GM12865 (cell line): ENCODE data around the gene CHRFAM7A.
"Not testable (repeated sequence)": the region's sequence is repeated elsewhere in the genome, so short reads cannot be mapped to it uniquely, and the experiment has no call there.

ENCODE experiments used
- DNase-seq: peaks from one replicate; pipeline ENCODE4 v3.0.0; 2010; ENCODE audit warnings: low read depth
- H3K4me3 ChIP-seq: 2 replicates; pipeline ENCODE4 v1.5.1; 2011; ENCODE audit warnings: mild to moderate bottlenecking, low read depth, low read length, control low read depth

Gene CHRFAM7A

DNA sequence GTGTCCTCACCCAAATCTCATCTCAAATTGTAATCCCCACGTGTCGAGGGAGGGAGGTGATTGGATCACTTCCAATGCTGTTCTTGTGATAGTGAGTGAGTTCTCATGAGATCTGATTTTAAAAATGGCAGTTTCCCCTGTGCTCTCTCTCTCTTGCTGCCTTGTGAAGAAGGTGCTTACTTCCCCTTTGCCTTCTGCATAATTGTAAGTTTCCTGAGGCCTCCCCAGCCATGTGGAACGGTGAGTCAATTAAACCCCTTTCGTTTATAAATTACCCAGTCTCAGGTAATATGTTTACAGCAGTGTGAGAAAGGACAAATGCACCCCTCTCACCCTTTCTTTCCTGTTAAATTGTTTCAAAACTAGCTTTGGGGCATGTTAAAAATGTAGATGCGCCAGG is 59.2 kb downstream of the CHRFAM7A start:
- DNase-seq, result not testable (repeated sequence)

DNA sequence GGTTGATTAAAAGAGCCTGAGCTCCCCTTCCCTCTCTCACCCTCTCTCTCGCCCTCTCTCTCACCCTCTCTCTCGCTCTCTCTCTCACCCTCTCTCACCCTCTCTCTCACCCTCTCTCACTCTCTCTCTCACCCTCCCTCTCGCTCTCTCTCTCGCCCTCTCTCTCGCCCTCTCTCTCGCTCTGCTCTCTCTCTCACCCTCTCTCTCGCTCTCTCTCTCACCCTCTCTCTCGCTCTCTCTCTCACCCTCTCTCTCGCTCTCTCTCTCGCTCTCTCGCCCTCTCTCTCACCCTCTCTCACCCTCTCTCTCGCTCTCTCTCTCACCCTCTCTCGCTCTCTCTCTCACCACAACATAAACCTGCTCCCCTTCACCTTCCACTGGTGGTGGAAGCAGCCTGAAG is 67.2 kb downstream of the CHRFAM7A start:
- not testable (repeated sequence) for H3K4me3 ChIP-seq

More for the DNA sequence above, 59.2 kb downstream of the CHRFAM7A start:
- not testable (repeated sequence) for H3K4me3 ChIP-seq

GRCh38 chr15:30321063-30321462 is 72.3 kb downstream of the CHRFAM7A start:
- not testable (repeated sequence) for H3K4me3 ChIP-seq, DNase-seq

More for the DNA sequence above, 67.2 kb downstream of the CHRFAM7A start:
- not testable (repeated sequence) for DNase-seq

DNA sequence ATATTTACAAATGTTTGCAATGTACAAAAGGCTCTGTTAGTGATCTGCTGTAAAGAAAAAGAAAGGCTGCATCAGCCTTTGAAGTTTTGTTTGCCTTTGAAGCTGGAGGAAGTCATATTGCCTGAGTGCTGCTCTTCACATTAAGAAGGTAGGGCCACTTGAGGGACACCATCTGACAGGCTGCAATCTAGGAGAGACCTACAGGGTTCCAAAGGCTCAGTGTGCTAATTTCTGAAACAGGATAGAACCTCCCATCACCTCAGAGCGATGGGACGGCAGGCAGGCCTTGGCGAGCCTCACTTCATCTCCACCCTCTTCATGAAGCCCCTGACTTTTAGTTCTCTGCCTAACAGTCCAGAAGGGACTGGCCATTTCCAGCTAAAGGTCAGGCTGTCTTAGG is 77.6 kb downstream of the CHRFAM7A start:
- DNase-seq, H3K4me3 ChIP-seq: not testable (repeated sequence)

DNA sequence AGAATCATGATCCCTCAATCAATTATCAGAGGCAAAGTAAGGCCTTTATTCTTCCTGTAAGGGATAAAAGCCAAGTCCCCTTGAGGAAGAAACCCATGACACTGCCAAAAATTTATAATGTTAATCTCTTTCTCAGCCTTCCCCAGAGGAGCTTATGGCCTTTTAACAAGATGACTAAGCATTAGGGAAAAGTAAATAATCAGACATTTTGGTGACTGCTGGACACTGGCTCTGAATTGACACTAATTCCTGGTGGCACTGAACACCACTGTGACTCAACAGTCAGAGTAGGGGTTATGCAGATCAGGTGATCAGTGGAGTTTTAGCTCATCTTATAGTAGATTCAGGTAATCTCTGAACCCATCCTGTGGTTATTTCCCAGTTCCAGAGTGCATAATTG is 82.8 kb downstream of the CHRFAM7A start:
- H3K4me3 ChIP-seq, result not testable (repeated sequence)

More for the DNA sequence above, 82.8 kb downstream of the CHRFAM7A start:
- not testable (repeated sequence) for DNase-seq
